Heart right ventricle (tissue), 16 donors: ENCODE data around the gene SCG5. TPM values are rescaled to one million over a fixed set of nuclear protein-coding genes. Genes with fewer than 3 reads are reported as not detected.

Experiments
- ATAC-seq, 8 donors: fragments of 200-7000 bp; cut with Tn5 transposase; one replicate each; pipeline ENCODE4 v1.9.1; 2020; ENCODE audit warnings: mild to moderate bottlenecking in 8 of 8, moderate library complexity in 8 of 8, moderate number of reproducible peaks in 1 of 8
- DNase-seq, 2 donors: peaks; one replicate each; pipeline ENCODE4 v3.0.0-alpha.2; 2020
- H3K27ac ChIP-seq, 10 donors: fragments of 200-600 bp; sonication (generic) in 2 of 10; one replicate each; pipeline versions ENCODE4 v1.5.0 to v1.8.0; 2020 to 2022; ENCODE audit warnings: mild to moderate bottlenecking in 3 of 10
- H3K27me3 ChIP-seq, 7 donors: fragments of 200-600 bp; one replicate each; pipeline ENCODE4 v1.8.0; 2021 to 2022; ENCODE audit warnings: mild to moderate bottlenecking in 2 of 7
- H3K36me3 ChIP-seq, 9 donors: fragments of 200-600 bp; sonication (generic) in 1 of 9; one replicate each; pipeline versions ENCODE4 v1.5.0 to v1.8.0; 2020 to 2022; ENCODE audit warnings: mild to moderate bottlenecking in 2 of 9
- H3K4me1 ChIP-seq, 9 donors: fragments of 200-600 bp; sonication (generic) in 1 of 9; one replicate each; pipeline versions ENCODE4 v1.5.0 to v1.8.0; 2020 to 2022; ENCODE audit warnings: mild to moderate bottlenecking in 4 of 9
- H3K4me3 ChIP-seq, 10 donors: fragments of 200-600 bp; sonication (generic) in 2 of 10; one replicate each; pipeline versions ENCODE4 v1.5.0 to v1.8.0; 2020 to 2022; ENCODE audit warnings: mild to moderate bottlenecking in 7 of 10, moderate library complexity in 2 of 10
- H3K9me3 ChIP-seq, 11 donors: fragments of 200-600 bp in 10 of 11; sonication (generic) in 2 of 11; one replicate each; pipeline versions ENCODE4 v1.5.0 to v1.8.0; 2013 to 2022; ENCODE audit warnings: mild to moderate bottlenecking in 2 of 11, control low read depth in 1 of 11, moderate library complexity in 1 of 11
- WGBS, 2 donors: extraction: QIAGEN DNeasy Blood & Tissue Kit; methylation state at CpG; one replicate each; pipeline ENCODE4 v1.1.7; 2013; ENCODE audit warnings: inconsistent platforms in 1 of 2; 5-methylcytosine and 5-hydroxymethylcytosine counted together
- intact Hi-C, 10 donors: fragments of 100-400 bp; cut with DNase I; formaldehyde crosslinking; loops; one replicate each; pipeline versions ENCODE4 v1.11.1 to v1.14.2; 2022
- polyA plus RNA-seq, 2 donors: library from polyadenylated mRNA; stranded (reverse); fragments of 200-250 nt; gene quantifications; one replicate each; pipeline ENCODE4 v1.2.3, GENCODE V29; 2013
- total RNA-seq, 10 donors: library from RNA; stranded (reverse); fragmentation: NEBNext Ultra II Directional in 3 of 10; extraction: Animal tissue kit (Norgen Biotek cat#: 25700) in 3 of 10; gene quantifications; one replicate each; pipeline versions ENCODE4 v1.2.1 to v1.2.4, GENCODE V29; 2021 to 2023
- TF ChIP-seq, protein P1 (sequence below), 9 donors: fragments of 200-600 bp; sonication (generic) in 2 of 9; IDR thresholded peaks; one replicate each; pipeline versions ENCODE4 v1.5.0 to v1.8.0; 2021 to 2022; ENCODE audit warnings: antibody characterized with exemption in 9 of 9, mild to moderate bottlenecking in 5 of 9, moderate library complexity in 1 of 9
- donor health status: Arrhythmogenic right ventricular cardiomyopathy.
- donor health status: ischemic (EF 13 %, LVEDD 7.1; RV severe dilation, severe dysfunction).
- donor health status: healthy with polysubstance abuse.
- donor health status: DM: no; HTN: yes; CAD: no.
- donor health status: DM: no; HTN: no; CAD: no.
- donor health status: ischemic (EF 25% LVEDD 6.9; RV normal size, moderate dysfunction).
- donor health status: ischemic (EF 25% LVEDD 5.7; RV mildly dilated, moderate dysfunction).
- donor health status: healthy.
- donor health status: DM: yes; HTN: yes; CAD: no.
- donor health status: Ischemic cardiomyopathy.
- donor health status: ischemic (EF 35%, LVEDD 5.7; RV mildly dilated, moderate dysfunction).
- donor health status: nonischemic (EF 11% LVEDD 7.7; RV severe dilation, severe dysfunction).
- donor health status: DM: yes; HTN: yes; CAD: no.
- donor health status: PGD.
- donor health status: ischemic (EF 29% LVEDD 5.4; RV normal size, mild dysfunction).
- donor health status: nonischemic (EF 23%, LVEDD 6.1; RV moderate dilation, normal function).

The SCG5 gene
- total and polyA plus RNA-seq, 12 donors: 0.23 to 1.1 (median 0.51) TPM; not detected in 6

DNA sequence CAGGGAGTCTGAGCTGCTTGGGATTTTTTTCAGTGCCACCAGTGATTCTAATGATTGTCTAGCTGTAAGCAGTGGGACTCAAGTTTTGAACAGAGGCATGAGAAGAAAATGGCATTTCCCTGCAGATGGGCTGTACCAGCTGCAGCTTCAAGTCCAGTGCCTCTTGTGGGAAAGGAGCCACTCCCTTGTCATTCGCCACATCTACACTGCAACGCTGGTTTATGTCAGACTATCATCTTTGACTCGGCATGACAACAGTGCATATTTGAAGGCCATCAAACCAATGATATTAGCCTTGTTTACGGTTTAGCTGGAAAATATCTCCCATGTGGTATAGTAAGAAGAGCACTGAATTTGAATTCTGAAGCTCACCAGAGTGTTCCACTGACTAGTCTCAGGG lies 22.2 kb downstream of the SCG5 start:
- H3K4me3 ChIP-seq: no peak overlapping the region
- TF ChIP-seq, protein P1, sequence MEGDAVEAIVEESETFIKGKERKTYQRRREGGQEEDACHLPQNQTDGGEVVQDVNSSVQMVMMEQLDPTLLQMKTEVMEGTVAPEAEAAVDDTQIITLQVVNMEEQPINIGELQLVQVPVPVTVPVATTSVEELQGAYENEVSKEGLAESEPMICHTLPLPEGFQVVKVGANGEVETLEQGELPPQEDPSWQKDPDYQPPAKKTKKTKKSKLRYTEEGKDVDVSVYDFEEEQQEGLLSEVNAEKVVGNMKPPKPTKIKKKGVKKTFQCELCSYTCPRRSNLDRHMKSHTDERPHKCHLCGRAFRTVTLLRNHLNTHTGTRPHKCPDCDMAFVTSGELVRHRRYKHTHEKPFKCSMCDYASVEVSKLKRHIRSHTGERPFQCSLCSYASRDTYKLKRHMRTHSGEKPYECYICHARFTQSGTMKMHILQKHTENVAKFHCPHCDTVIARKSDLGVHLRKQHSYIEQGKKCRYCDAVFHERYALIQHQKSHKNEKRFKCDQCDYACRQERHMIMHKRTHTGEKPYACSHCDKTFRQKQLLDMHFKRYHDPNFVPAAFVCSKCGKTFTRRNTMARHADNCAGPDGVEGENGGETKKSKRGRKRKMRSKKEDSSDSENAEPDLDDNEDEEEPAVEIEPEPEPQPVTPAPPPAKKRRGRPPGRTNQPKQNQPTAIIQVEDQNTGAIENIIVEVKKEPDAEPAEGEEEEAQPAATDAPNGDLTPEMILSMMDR (IDR thresholded peaks at IDR 0.05): no peak
- H3K4me1 ChIP-seq: peaks cover 0 to 4% (median 0%) of the 10 kb centered on the region in 9 donors
- H3K27me3 ChIP-seq: no peaks in the 10 kb centered on the region
- intact Hi-C loops: loop anchor here in 9 of 10 donors (2.0 to 10.0 kb wide), 10 partner anchors 61 to 1041 kb away; no protein-coding TSS in a partner anchor
- no peak for DNase-seq
- 94 to 97% methylated on average over 4 of the region's 4 CpGs for WGBS, 2 donors
- H3K9me3 ChIP-seq: no peaks in the 10 kb centered on the region
- no peak overlapping the region for H3K27ac ChIP-seq
- no peaks in the 10 kb centered on the region for H3K36me3 ChIP-seq
- no peak for ATAC-seq

DNA sequence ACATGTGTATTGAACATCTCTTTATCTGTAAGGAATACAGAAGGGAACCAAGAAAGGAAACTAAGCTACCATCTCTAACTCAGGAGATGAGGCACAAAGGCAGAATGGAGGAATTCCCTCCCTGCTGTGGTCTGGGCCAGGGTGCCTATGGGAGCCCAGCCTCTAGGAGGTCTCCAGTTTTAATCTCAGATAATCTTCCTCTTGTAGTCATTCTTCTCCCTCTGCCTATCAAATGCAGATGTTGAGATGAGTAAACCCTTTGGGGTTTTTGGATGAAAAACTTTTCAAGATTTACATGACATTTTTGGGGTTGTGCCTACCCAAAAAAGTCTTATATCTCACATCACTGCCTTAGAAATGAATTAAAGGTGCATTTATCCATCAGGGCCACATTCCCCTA lies 23.3 kb downstream of the SCG5 start:
- no peak for DNase-seq
- intact Hi-C loops: loop anchor here in 8 of 10 donors (5.0 to 10.0 kb wide), 9 partner anchors 60 to 1040 kb away; no protein-coding TSS in a partner anchor
- H3K4me3 ChIP-seq: no peak overlapping the region
- H3K36me3 ChIP-seq: no peaks in the 10 kb centered on the region
- ATAC-seq: no peak
- H3K9me3 ChIP-seq: no peaks in the 10 kb centered on the region
- no peak overlapping the region for H3K27ac ChIP-seq
- no peaks in the 10 kb centered on the region for H3K4me1 ChIP-seq
- no peaks in the 10 kb centered on the region for H3K27me3 ChIP-seq
- TF ChIP-seq, protein P1 (IDR thresholded peaks at IDR 0.05): no peak

DNA sequence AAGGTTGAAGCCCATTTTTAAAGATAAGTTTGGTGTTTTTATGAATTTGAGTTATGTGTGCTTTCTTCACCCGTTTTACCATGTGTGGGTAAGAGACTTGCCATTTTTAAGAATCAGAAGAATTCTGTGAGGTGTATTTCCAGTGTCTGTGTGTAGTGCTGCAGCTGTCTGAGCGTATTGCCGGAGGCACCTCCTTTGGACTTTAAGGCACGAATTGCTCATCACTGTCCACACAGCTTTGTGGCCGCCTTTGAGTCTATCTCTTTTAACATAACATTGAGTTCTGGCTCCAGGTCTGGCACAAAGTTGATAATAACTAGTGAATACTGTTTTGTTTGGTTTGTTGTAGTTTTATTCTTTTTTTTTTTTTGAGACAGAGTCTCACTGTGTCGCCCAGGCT lies 25.8 kb downstream of the SCG5 start:
- Histone ChIP-seq H3K36me3 (no peaks in the 10 kb centered on the region), H3K4me3 (no peak overlapping the region), H3K27ac (no peak overlapping the region), H3K27me3 (no peaks in the 10 kb centered on the region), H3K9me3 (no peaks in the 10 kb centered on the region), H3K4me1 (peaks cover 0 to 5% (median 0%) of the 10 kb centered on the region in 9 donors)
- TF ChIP-seq, protein P1 (IDR thresholded peaks at IDR 0.05): no peak
- no peak for DNase-seq
- intact Hi-C loops: loop anchor here in 5 of 10 donors (10.0 kb wide), 6 partner anchors 57 to 1037 kb away; no protein-coding TSS in a partner anchor
- WGBS, 2 donors: 95 to 98% methylated on average over 6 of the region's 6 CpGs
- ATAC-seq: no peak

DNA sequence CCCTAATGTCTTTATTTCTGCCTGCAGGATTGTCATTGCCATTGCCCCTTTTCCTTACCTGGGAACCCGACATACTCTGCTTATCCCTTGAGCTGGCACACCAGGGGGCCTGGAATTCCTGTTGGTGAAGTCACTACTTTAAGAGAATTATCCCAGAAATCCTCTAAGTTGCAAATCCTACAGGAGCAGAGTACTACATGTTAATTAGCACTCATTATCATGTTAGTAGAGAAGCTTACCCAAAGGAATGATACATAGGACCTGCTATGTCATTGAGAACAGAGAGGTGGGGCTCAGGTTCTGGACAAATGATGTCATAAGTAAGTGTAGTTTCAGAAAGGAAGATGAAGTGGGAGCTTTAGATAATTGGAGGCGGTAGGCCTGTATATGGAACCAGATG lies 27.4 kb downstream of the SCG5 start:
- DNase-seq (no peak), ATAC-seq (no peak)
- 79 to 80% methylated on average over 2 of the region's 2 CpGs for WGBS, 2 donors
- peaks cover 0 to 5% (median 0%) of the 10 kb centered on the region in 9 donors for H3K4me1 ChIP-seq
- no peaks in the 10 kb centered on the region for H3K36me3 ChIP-seq
- no peaks in the 10 kb centered on the region for H3K9me3 ChIP-seq
- intact Hi-C loops: loop anchor here in 5 of 10 donors (10.0 kb wide), 6 partner anchors 56 to 1036 kb away; no protein-coding TSS in a partner anchor
- no peaks in the 10 kb centered on the region for H3K27me3 ChIP-seq
- H3K27ac ChIP-seq: no peak overlapping the region
- H3K4me3 ChIP-seq: no peak overlapping the region
- TF ChIP-seq, protein P1 (IDR thresholded peaks at IDR 0.05): no peak
